HG03045 (cell line): ENCODE data around the gene CLDN3.

ENCODE experiments used
- ATAC-seq: cut with Tn5 transposase; IDR thresholded peaks from one replicate; pipeline ENCODE4 v1.9.1; 2021; ENCODE audit warnings: mild to moderate bottlenecking, moderate library complexity; ENCODE audit not compliant: unreplicated experiment

The CLDN3 gene

DNA sequence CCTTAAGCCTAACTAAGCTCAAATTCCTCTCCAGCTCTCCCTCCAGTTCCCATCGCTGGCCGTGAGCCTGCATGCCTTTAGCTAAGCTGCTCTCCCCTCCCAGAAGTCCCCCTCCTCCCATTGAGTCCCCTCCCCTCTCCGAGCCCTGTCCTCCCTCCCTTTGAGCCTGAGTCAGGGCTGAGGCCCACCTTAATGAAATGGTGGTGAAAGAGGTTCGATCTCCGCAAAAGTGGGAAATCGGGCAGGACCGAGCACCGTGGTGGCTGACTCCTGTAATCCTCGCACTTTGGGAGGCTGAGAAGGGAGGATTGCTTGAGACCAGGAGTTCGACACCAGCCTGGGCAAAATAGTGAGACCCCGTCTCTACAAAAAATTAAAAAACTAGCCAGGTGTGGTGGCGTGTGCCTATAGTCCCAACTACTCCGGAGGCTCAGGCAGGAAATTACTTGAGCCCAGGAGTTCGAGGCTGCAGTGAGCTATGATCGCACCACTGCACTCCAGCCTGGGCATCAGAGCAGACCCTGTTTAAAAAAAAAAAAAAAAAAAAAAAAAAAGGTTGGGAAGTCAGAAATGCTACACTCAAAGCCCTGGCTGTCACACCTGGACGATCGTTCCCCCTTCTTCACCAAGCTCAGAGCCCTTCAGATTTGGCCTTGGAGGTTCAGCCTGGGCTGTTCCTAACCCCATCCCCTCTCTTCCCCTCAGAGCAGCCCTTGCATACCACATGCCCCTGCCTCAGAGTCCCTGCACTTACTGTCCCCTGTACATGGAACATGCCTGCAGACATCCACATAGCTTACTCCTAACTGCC is 995 bp upstream of the CLDN3 start:
- no peak for ATAC-seq

DNA sequence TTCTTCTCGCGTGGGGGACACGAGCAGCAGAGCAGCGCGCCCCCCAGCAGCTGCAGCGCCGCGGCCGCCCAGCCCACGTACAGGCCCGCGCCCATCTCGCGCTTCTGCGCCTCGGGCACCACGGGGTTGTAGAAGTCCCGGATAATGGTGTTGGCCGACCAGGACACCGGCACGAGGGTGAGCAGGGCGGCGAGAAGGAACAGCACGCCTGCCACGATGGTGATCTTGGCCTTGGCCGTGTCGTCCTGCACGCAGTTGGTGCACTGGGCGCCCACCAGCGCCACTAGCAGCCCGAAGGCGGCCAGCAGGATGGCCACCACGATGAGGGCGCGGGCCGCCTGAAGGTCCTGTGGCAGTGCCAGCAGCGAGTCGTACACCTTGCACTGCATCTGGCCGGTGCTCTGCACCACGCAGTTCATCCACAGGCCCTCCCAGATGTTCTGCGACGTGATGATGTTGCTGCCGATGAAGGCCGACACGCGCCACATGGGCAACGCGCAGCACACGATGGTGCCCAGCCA is 529 bp downstream of the CLDN3 start:
- no peak for ATAC-seq

DNA sequence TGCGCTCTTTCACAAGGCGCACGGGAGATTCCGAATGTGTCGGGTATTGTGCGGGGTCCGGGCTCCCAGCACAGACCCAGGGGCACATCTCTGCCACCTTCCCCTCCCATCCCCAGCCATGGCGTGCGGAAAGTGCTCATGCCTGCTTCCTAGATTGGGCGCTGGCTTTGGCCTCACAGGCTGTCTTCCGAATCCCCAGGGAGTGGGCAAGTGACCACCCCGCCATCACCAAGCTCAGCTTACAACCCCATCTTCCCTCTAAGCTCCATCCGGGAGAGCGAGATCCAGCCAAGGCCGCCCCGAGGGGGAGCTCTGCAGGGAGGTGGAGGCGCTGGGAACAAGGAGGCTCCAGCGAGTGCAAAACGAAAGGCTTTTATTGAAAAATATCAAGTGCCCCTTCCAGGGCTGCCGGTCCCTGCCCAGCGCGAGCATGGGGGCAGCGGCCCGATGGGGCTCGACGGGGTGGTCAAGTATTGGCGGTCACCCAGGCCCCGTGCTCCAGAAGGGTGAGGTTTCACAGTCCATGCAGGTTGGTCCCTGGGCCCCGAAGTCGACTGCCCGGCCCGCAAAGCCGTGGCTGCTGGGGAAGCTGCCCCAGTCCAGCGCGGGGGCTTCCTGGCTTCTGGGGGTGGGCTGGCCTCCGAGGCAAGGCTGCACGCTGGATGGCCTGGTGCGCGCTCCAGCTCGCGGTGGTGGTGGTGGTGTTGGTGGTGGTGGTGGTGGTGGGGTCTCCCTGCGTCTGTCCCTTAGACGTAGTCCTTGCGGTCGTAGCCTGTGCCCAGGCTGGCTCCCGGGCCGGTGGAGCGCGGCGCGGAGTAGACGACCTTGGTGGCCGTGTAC is 1.2 kb downstream of the CLDN3 start:
- ATAC-seq, result no peak

DNA sequence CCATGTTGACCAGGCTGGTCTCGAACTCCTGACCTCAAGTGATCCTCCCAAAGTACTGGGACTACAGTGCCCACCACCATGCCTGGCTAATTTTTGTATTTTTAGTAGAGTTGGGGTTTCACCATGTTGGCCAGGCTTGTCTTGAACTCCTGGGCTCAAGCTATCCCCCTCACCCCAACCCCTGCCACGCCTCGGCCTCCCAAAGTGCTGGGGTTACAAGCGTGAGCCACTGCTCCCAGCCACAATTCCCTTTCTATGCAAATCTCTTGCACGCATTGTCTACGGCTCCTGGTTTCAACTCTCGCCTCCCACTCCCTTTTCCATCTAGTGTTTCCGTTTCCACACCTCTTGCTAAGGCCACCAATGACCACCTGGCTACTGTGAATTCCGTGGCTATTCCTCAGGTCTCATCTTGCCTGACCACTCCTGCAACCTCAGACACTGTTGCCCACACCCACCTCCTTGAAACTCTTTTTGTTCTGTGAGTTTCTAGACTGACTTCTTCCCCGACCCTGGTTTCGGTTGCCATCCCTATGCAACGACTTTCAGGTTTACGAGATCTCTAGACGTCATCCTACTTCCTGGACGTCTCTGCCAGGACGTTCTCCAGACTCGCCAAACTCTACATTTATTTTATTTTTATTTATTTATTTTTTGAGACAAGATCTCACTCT is 3.4 kb downstream of the CLDN3 start:
- ATAC-seq, result no peak

DNA sequence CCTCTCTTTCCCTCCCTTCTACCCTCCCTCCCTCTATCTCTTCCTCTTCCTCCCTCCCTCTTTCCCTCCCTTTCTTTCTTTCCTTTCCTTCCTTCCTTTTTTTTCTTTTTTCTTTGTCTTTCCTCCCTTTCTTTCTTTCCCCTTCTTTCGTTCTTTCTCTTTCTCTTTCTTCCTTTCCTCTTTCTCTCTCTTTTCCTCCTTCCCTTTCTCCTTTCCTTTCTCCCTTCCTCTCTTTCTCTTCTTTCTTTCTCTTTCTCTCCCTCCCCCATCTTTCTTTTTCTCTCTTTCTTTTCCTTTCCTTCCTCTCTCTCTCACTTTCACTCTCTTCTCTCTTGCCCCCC is 7.4 kb downstream of the CLDN3 start:
- no peak for ATAC-seq

DNA sequence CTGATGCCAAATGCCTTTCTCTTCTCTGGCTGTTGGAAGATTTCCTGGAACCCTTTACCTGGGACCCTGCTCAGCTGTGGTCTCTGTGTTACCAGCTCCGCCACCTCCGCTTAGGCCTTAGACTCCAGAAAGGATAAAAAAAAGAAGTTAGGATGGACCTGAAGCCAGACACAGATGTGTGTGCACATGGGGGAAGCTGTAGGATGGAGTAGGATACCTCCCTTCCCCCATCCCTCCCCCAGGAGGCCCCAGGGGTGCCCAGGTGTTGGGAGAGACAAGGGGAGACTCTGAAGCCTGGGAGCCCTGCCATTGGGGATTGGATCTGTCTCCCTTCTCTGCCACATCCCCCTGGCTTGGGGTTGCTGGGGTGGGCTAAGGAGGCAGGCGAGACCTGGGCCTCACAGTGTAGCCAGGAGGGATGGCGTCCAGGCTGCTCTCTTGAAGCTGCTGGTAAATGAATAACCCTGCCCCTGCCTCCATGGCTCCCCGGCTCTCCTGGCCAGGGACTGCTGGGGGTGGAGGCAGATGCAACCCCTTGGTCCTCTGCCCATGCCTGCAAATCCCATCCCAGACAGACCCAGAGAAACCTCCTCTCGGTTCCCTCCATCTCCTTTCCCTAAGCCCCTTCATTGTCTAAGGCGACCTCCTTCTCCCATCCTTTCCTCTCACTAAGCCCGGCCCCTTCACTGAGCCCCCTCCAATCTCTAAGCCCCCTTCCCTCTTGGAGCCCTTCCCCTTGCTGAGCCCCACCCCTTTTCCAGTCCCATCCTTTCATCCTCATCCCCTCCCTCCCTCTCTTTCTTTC is 8.0 kb downstream of the CLDN3 start:
- no peak for ATAC-seq

DNA sequence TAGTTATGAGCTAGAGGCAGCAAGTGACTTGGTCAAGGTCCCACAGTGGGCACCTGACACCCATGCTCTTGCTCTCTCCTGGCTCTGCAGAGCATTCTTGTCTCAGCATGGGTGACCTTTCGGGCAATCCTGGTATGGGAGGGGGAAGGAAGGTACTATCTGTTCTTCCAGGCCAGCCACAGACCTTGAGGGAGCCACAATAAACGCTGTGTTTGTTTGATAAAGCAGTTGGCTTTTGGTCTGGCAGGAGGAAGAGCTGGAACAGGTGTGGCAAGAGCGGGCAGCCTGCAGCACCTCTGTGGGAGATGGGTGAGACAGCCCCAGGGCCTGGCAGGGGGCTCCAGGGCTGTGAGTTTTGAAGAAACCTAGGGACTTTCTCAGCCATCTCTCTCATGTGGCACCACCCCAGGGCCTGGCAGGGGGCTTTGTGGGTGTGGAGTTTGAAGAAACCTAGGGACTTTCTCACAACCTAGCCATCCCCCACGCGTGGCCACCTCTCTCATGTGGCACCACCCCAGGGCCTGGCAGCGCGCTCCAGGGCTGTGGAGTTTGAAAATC is 11.4 kb downstream of the CLDN3 start:
- no peak for ATAC-seq

DNA sequence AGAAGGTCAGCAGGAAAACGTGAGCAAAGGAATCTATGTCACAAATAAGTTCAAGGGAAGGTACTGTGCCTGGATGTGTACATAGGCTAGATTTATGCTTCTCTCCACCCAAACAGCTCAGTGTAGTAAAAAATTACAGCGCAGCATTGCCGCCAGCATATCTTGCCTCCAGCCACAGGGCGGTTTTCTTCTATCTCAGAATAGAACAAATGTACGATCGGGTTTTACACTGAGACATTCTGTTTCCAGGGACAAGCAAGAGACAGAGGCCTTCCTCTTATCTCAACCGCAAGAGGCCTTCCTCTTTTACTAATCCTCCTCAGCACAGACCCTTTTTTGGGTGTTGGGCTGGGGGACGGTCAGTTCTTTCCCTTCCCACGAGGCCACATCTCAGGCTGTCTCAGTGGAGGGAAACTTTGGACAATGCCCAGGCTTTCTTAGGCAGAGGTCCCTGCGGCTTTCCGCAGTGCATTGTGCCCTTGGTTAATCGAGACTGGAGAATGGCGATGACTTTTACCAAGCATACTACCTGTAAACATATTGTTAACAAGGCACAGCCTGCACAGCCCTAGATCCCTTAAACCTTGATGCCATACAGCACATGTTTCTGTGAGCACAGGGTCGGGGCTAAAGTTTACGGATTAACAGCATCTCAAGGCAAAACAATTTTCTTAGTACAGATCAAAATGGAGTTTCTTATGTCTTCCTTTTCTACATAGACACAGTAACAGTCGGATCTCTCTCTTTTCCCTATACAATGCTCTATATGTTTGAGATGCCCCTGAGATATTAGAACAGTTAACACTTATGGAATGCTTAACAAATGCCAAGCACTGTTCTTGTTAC is 19.9 kb downstream of the CLDN3 start:
- no peak for ATAC-seq

DNA sequence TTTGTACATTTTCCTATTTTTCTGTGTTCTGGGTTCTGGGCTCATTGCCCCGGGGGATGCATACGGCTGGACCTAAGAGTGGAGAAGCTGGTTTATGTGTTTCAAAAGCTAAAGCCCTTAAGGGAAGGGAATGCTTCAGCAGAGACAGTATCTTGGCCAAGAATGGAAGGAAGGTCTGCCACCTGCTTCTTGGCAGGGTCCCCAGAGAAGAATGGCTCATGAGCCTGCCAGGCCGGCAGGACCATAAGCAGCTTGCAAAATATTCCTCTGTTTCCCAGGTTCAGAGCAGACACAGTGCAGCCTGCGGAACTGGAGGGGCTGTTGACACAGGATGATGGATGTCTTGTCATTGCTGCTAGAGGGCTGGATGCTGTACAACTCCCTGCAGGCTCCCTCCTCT is 23.7 kb downstream of the CLDN3 start:
- ATAC-seq, result no peak

DNA sequence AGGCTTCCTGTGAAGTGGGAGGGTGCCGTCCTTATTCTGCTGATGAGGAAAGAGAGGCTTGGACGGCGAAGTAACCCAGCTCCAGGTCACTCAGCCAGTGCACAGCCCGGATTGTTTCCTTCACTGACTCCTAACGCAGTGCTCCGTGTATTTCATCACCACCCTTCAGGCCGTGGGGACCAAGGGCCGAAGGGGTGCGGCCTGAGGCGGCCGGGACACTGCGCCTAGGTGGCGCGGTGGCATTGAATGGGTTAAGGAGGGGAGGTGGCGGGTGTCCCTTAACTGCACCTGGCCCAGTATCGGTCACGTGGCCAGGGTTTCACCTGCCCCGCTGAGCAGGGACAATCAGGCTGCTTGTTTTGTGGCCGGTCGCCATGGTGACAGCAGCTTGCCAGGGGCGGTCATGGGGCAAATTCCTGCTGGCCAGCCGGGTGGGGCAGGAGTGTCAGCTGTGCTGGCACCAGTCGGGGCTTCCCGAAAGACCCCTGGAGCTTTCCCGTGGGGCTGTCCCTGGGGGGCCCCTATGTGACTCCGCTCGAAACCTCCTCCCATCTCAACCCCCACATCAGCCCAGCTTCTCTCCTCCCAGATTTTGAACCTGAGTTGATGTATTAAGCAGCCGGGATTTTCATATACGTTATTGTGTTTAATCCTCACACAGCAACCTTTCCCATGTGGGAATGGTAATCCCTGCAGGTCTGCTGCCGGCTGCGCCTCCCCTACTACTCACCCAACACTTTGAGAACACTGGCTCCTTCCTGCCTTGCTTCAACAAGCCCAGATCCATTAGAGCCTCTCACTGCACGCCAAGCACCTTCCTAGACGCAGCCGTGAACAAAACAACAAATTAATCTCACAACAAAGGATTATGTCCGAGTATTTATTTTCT is 27.1 kb downstream of the CLDN3 start:
- no peak for ATAC-seq

DNA sequence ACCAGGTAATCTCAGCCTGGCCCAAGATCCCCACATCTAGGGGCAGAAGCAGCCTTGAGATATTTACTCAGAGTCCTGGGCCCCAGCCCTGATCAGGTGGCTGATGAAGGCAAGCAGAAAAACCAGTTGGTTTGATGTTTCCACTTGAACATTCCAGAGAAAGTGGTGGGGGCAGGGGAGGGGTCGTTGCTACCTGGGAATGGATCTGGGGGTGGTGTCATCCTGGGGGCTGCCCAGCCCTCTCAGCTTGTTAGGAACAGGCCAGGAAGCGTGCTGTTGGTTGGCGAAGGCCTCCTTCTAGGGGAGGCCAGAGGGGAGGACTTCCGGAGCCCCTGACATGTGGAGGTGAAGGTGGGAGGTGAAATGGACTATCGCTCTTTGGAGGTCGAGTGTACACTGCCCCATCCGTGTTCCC is 27.7 kb downstream of the CLDN3 start:
- no peak for ATAC-seq

DNA sequence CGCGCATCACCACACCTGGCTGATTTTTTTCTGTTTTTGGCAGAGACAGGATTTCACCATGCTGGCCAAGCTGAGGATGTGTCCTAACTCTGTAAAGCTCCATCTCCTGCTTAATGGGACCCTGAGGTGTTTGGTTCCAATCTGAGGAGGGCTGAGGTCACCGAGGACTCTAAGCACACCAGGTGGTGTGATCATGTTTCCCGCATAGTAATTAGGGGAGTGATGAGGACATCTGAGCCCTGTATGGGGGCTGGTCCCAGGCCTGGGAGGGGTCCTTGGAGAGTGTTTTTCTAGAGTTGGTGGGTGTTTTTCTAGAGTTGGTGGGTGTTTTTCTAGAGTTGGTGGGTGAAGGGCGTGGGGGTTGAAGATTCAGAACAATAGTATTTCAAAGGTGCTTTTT is 28.5 kb downstream of the CLDN3 start:
- no peak for ATAC-seq

DNA sequence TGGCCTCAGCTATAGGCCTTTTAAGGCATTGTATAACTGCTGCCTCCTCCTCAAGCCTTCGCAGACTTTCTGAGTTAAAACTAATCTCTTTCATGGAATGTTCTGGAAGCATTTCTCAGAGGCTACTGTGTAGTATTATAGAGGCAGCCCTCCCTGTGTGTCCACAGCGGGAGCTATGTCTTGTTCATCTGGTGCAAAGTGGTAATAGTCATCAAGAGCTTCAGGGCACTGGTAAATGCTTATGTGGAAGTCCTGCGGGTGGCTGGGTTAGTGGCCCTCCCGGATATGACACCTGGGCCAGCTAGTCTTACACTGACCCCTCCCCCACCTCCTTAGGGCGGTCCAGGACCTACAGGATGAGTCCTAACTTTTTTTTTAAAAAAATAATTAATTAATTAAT is 29.3 kb downstream of the CLDN3 start:
- no peak for ATAC-seq

DNA sequence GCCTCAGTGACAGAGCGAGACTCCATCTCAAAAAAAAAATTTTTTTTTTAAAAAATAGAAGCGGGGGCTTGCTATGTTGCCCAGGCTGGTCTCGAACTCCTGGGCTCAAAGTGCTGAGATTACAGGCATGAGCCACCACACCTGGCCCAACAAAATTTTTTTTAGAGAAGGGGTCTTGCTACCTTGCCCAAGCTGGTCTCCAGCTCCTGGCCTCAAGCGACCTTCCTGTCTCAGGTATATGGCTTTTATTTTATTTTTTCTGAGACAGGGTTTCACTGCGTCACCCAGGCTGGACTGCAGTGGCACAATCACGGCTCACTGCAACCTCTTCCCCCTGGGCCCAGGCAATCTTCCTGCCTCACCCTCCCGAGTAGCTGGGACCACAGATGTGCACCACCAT is 29.9 kb downstream of the CLDN3 start:
- no peak for ATAC-seq

DNA sequence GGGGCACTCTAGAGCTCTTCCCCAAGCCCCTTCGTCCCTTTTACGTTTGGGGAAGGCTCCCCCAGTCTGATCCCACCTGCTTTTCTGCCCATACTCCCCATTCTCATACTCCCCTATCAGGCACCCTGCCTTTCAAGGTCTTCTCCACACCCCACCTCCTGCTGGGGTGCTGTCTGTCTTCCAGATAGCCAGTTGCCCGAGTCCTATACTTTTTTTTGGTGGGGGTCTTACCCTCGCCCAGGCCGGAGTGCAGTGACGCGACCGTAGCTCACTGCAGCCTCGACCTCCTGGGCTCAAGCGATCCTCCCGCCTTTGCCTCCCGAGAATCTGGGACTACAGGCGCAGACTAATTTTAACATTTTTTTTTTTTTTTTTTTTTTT is 30.7 kb downstream of the CLDN3 start:
- no peak for ATAC-seq

DNA sequence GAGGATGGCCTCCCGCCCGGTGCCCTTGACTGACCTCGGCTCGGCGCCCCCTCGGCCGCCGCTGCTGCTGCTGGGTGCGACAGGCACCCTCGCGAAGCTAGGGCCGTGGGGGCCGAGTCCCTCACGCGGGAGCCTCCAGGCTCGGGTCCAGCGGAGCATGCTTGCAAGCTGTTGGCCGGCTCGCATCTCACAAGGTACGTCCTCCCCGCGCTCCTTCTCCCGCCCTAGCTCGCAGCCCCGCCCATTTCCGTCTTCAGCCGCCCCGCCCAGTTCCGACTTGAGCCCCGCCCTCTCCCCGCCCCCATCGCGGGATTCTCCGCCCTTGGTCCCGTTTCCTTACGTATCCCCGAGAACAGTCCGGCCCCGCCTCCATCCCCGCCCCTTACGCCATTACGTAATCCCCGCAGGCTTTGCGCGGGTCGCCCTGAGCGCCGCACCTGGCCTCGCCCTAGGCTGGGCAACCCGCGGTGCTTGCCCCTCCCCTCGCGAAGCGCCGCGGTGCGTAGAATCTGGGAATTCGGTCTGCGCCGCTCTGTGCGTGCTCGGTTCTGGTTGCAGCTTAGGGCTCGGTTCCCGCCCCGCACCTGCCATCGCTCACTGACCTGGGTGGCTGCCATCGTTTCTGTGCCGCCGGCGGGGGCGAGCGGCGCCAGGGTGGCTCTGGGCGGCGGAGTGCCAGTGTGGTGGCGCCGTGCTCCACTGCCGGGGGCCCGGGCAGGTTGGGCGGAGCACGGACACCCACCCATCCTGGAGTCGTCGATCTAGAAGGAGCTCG is 31.3 kb downstream of the CLDN3 start, which contains the start of gene ABHD11:
Gene ABHD11, minus strand, starts transcription at position 191 of the 775 bp plus-strand sequence. Its CDS starts 32 bp downstream, at position 159.
- peak; percentile 84 for ATAC-seq

DNA sequence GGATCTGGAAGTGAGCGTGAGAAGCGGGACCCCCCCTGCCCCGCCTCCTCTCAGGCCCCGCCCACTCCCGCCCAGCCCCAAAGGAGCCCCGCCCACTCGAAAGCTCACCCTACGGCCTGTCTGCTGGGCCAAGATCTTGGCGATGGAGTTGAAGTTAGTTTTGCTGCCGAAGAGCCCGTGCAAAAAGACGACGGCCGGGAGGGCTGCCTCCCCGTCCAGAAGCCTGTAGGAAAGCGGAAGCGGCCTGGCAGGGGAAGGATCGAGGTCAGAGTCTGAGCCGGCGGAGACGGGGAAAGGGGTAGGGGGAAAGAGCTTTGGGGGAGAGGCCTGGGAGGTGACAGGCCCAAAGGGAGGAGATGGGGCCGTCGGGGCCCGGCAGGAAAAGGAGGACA is 31.9 kb downstream of the CLDN3 start:
- no peak for ATAC-seq
